Measurements from ENCODE around the gene MEX3D.

The MEX3D gene

GRCh38 chr19:1605236-1606137 lies 37.4 kb upstream of the MEX3D start, which contains the start of gene UQCR11 (continued):
- no peak for TF ChIP-seq ZNF148 (tag by site-specific recombination; IDR thresholded peaks at IDR 0.05; ENCODE audit: borderline replicate concordance)
- TF ChIP-seq YY1 (tag by site-specific recombination; IDR thresholded peaks at IDR 0.05), result peak; percentile 39; the same call in 1 of the 2 replicates
- no peak for TF ChIP-seq ZNF121 (tag by site-specific recombination; IDR thresholded peaks at IDR 0.05)
- TF ChIP-seq ZNF544 (tag by site-specific recombination; IDR thresholded peaks at IDR 0.05), result no peak
- peak; percentile 65 for TF ChIP-seq ZBTB20 (tag by site-specific recombination; IDR thresholded peaks at IDR 0.05)
- TF ChIP-seq ZNF626 (tag by site-specific recombination; IDR thresholded peaks at IDR 0.05), result no peak
- peak; percentile 80 for TF ChIP-seq PATZ1 (tag by site-specific recombination; IDR thresholded peaks at IDR 0.05)
- no peak for TF ChIP-seq ZNF202 (tag by site-specific recombination; IDR thresholded peaks at IDR 0.05; ENCODE audit: borderline replicate concordance)
- no peak for TF ChIP-seq ZNF292 (tag by site-specific recombination; IDR thresholded peaks at IDR 0.05; ENCODE audit: borderline replicate concordance, low read depth)
- no peak; the same call in 1 of the 2 replicates for TF ChIP-seq YY2 (tag by site-specific recombination; IDR thresholded peaks at IDR 0.05)
- TF ChIP-seq ZNF157 (tag by site-specific recombination; IDR thresholded peaks at IDR 0.05), result no peak
- no peak for TF ChIP-seq ZNF571 (tag by site-specific recombination; IDR thresholded peaks at IDR 0.05)
- TF ChIP-seq MEIS1 (CRISPR knock-in tag; IDR thresholded peaks at IDR 0.05; ENCODE audit: borderline replicate concordance), result no peak
- no peak for TF ChIP-seq ZNF274 (IDR thresholded peaks at IDR 0.05; ENCODE audit: low read length)
- TF ChIP-seq ZNF274 (tag by site-specific recombination; IDR thresholded peaks at IDR 0.05; ENCODE audit: borderline replicate concordance), result no peak
- TF ChIP-seq OVOL3 (tag by site-specific recombination; IDR thresholded peaks at IDR 0.05), result 0 out of 2 replicates have a peak, but pooled peaks have one; percentile 7
- peak; percentile 94 for TF ChIP-seq ZNF654 (tag by site-specific recombination; IDR thresholded peaks at IDR 0.05; ENCODE audit: low read depth)
- peak; percentile 22; the same call in 1 of the 2 replicates for TF ChIP-seq KLF10 (tag by site-specific recombination; IDR thresholded peaks at IDR 0.05)
- TF ChIP-seq ZNF660 (tag by site-specific recombination; IDR thresholded peaks at IDR 0.05), result peak; percentile 70; the same call in 1 of the 2 replicates
- no peak for TF ChIP-seq ZNF510 (tag by site-specific recombination; IDR thresholded peaks at IDR 0.05; ENCODE audit: insufficient replicate concordance)
- peak; percentile 48; the same call in 1 of the 2 replicates for TF ChIP-seq ZNF394 (tag by site-specific recombination; IDR thresholded peaks at IDR 0.05; ENCODE audit: borderline replicate concordance)
- TF ChIP-seq ZNF529 (tag by site-specific recombination; IDR thresholded peaks at IDR 0.05; ENCODE audit: insufficient replicate concordance), result no peak
- no peak for TF ChIP-seq ZNF174 (tag by site-specific recombination; IDR thresholded peaks at IDR 0.05)
- no peak for TF ChIP-seq ZNF37A (tag by site-specific recombination; IDR thresholded peaks at IDR 0.05)
- TF ChIP-seq ZNF302 (tag by site-specific recombination; IDR thresholded peaks at IDR 0.05; ENCODE audit: low read depth), result no peak
- no peak for TF ChIP-seq ZNF701 (tag by site-specific recombination; IDR thresholded peaks at IDR 0.05)
- no peak for TF ChIP-seq HOXA7 (CRISPR knock-in tag; IDR thresholded peaks at IDR 0.05; ENCODE audit: borderline replicate concordance)
- no peak for TF ChIP-seq ZNF248 (tag by site-specific recombination; IDR thresholded peaks at IDR 0.05)
- 0 out of 2 replicates have a peak, but pooled peaks have one; percentile 32 for TF ChIP-seq ZNF558 (tag by site-specific recombination; IDR thresholded peaks at IDR 0.05)
- no peak for TF ChIP-seq ZNF473 (tag by site-specific recombination; IDR thresholded peaks at IDR 0.05)
- TF ChIP-seq IKZF3 (tag by site-specific recombination; IDR thresholded peaks at IDR 0.05), result peak; percentile 74
- no peak for TF ChIP-seq ZNF16 (tag by site-specific recombination; IDR thresholded peaks at IDR 0.05; ENCODE audit: low read depth)
- no peak for TF ChIP-seq ZNF26 (tag by site-specific recombination; IDR thresholded peaks at IDR 0.05)
- TF ChIP-seq ZNF214 (tag by site-specific recombination; IDR thresholded peaks at IDR 0.05; ENCODE audit: borderline replicate concordance), result no peak
- TF ChIP-seq ZNF843 (tag by site-specific recombination; IDR thresholded peaks at IDR 0.05), result peak; percentile 21; the same call in 1 of the 2 replicates
- peak; percentile 36 for TF ChIP-seq EGR2 (tag by site-specific recombination; IDR thresholded peaks at IDR 0.05; ENCODE audit: low read depth)
